ENCODE data around the gene ACSF2. TPM values are rescaled to one million over a fixed set of nuclear protein-coding genes. Genes with fewer than 3 reads are reported as not detected.

Gene ACSF2
- total RNA-seq, 1 donor from 2014 or later = 26.1 TPM

DNA sequence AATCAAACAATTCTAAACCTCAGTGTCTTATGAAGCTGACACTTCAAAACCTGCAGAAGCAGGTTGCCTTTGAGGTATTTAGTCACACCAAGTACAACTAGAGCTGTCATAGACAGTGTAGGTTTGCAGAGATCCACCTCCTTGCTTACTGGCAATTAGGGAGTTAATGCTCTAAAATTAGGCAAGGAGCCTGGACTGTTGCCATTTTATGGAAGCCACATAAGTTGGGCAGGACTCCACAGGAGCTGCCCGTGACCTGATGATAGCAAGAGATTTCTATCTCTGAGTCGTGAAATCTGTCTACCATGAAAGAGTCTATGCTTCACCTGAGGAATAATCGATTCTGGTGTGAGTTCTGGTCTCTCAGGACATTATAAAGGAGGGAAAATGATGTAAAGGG, 44.1 kb upstream of the ACSF2 start:
- Histone ChIP-seq H3K4me1 (no peaks in the 10 kb centered on the region), H3K27ac (no peak overlapping the region), H3K27me3 (no peaks in the 10 kb centered on the region), H3K4me3 (no peak overlapping the region), H3K9me3 (no peaks in the 10 kb centered on the region), H3K36me3 (peaks cover 49 to 62% of the 10 kb centered on the region in 2 donors)
- TF ChIP-seq, protein P1, sequence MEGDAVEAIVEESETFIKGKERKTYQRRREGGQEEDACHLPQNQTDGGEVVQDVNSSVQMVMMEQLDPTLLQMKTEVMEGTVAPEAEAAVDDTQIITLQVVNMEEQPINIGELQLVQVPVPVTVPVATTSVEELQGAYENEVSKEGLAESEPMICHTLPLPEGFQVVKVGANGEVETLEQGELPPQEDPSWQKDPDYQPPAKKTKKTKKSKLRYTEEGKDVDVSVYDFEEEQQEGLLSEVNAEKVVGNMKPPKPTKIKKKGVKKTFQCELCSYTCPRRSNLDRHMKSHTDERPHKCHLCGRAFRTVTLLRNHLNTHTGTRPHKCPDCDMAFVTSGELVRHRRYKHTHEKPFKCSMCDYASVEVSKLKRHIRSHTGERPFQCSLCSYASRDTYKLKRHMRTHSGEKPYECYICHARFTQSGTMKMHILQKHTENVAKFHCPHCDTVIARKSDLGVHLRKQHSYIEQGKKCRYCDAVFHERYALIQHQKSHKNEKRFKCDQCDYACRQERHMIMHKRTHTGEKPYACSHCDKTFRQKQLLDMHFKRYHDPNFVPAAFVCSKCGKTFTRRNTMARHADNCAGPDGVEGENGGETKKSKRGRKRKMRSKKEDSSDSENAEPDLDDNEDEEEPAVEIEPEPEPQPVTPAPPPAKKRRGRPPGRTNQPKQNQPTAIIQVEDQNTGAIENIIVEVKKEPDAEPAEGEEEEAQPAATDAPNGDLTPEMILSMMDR (IDR thresholded peaks at IDR 0.05) = no peak
- no peak for DNase-seq (ENCODE audit: low spot score in 2 of 2)
- intact Hi-C loops (cut with DNase I) = no loop called here

DNA sequence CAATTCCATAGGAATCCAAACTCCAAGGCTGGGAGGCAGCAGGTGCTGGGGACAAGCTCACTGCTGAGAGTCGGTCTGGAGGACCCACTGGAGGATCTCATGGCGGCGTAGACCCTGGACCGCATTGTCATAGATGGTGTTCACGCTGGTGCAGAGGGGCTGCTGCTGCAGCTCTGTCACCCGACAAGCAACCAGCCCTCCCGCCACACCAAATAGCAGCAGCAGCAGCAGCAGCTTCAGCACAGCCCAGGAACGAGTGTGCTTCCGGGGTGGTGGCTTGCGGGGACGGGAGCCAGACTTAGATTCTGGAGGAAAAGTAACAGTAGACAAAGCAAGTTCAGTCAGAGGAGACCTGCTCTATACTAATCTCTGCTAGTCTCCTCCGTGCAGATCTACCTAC, 43.1 kb upstream of the ACSF2 start:
- intact Hi-C loops (cut with DNase I) = no loop called here
- no peaks in the 10 kb centered on the region for H3K4me1 ChIP-seq
- no peak overlapping the region for H3K27ac ChIP-seq
- TF ChIP-seq, protein P1 (IDR thresholded peaks at IDR 0.05) = no peak
- no peak for DNase-seq (ENCODE audit: low spot score in 2 of 2)
- H3K4me3 ChIP-seq = no peak overlapping the region
- H3K36me3 ChIP-seq = peaks cover 59 to 72% of the 10 kb centered on the region in 2 donors
- H3K9me3 ChIP-seq = no peaks in the 10 kb centered on the region
- H3K27me3 ChIP-seq = no peaks in the 10 kb centered on the region

DNA sequence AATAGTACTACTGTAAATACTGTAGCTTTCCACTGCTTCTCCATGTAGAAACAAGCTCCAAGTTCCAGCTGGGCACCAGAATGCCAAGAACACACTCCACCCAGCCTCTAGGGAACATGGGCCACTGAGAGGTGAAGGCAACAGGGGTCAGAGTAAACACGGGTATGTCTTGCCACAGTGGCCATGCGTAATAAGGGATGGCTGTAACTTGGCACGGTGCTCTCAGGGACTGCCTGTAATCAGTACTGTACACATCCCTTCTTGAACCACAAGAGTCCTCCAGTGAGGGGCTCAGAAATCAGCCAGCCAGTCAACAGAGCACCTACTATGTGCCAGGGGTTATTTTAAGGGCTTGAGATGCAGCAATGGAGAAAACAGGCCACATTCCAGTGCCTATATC, 39.5 kb upstream of the ACSF2 start:
- Histone ChIP-seq H3K4me3 (no peak overlapping the region), H3K4me1 (no peaks in the 10 kb centered on the region), H3K36me3 (peaks cover 91 to 100% of the 10 kb centered on the region in 2 donors), H3K27ac (no peak overlapping the region), H3K27me3 (no peaks in the 10 kb centered on the region), H3K9me3 (no peaks in the 10 kb centered on the region)
- DNase-seq (ENCODE audit: low spot score in 2 of 2) = no peak
- TF ChIP-seq, protein P1 (IDR thresholded peaks at IDR 0.05) = no peak
- intact Hi-C loops (cut with DNase I) = no loop called here

DNA sequence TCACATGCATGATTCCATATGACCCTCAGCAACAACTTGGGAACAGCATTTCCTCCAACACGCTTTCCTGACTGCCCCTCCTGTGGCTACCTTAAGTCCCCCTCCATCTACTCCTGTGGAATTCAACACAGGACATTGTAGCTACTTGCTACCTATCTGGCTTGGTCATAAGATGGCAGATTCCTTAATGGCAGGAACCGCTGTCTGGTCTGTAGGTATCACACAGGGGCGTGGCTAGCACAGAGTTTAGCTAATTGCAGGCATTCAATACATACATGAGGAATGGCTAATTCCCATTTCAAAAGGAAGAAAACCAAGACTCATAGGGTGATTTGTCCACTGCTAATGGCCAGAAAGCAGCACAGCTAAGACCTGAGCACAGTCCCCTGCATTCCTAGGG, 37.3 kb upstream of the ACSF2 start:
- H3K36me3 ChIP-seq = peaks cover 97 to 100% of the 10 kb centered on the region in 2 donors

GRCh38 chr17:50389534-50389933, 36.5 kb upstream of the ACSF2 start:
- no peak for DNase-seq (ENCODE audit: low spot score in 2 of 2)
- H3K4me1 ChIP-seq = no peaks in the 10 kb centered on the region
- TF ChIP-seq, protein P1 (IDR thresholded peaks at IDR 0.05) = no peak
- intact Hi-C loops (cut with DNase I) = no loop called here
- H3K36me3 ChIP-seq = peaks cover 97 to 100% of the 10 kb centered on the region in 2 donors
- H3K4me3 ChIP-seq = no peak overlapping the region
- H3K27ac ChIP-seq = no peak overlapping the region
- no peaks in the 10 kb centered on the region for H3K27me3 ChIP-seq
- H3K9me3 ChIP-seq = no peaks in the 10 kb centered on the region

More for the DNA sequence above, 37.3 kb upstream of the ACSF2 start:
- no peak for DNase-seq (ENCODE audit: low spot score in 2 of 2)
- H3K4me1 ChIP-seq = no peaks in the 10 kb centered on the region
- no peak overlapping the region for H3K27ac ChIP-seq
- intact Hi-C loops (cut with DNase I) = no loop called here
- TF ChIP-seq, protein P1 (IDR thresholded peaks at IDR 0.05) = no peak
- no peaks in the 10 kb centered on the region for H3K27me3 ChIP-seq
- no peaks in the 10 kb centered on the region for H3K9me3 ChIP-seq
- H3K4me3 ChIP-seq = no peak overlapping the region

- intact Hi-C loops (cut with DNase I) = no loop called here
- Histone ChIP-seq H3K4me3 (no peak overlapping the region), H3K4me1 (peaks cover 3 to 21% of the 10 kb centered on the region in 2 donors), H3K27me3 (no peaks in the 10 kb centered on the region), H3K27ac (no peak overlapping the region), H3K9me3 (no peaks in the 10 kb centered on the region), H3K36me3 (peaks cover 69 to 72% of the 10 kb centered on the region in 2 donors)
- DNase-seq (ENCODE audit: low spot score in 2 of 2) = no peak
- TF ChIP-seq, protein P1 (IDR thresholded peaks at IDR 0.05) = no peak
Measured at GRCh38 chr17:50392621-50393020, 33.4 kb upstream of the ACSF2 start.
